PC-3 (cell line): ENCODE results near the gene C12orf60. TPM values are rescaled to one million over a fixed set of nuclear protein-coding genes. Genes with fewer than 3 reads are reported as not detected.

Source experiments
- ATAC-seq: fragments of 200-7000 bp; cut with Tn5 transposase; 2 replicates; pipeline ENCODE4 v1.9.1; 2020; ENCODE audit warnings: mild to moderate bottlenecking, moderate library complexity
- BruUV-seq: library from RNA; stranded (reverse); fragments of 400-500 nt; replicated peaks from 2 replicates; lab custom pipeline; 2021; lab: Mats Ljungman, UMichigan
- CTCF ChIA-PET: fragments of 300-600 bp; sonication (Branson Sonifier 250); formaldehyde crosslinking; loops from one replicate; lab custom pipeline; 2022; ENCODE audit warnings: antibody characterized with exemption; lab: Charles Lee
- POLR2A ChIA-PET: fragments of 300-600 bp; sonication (Branson Sonifier 250); formaldehyde crosslinking; loops from one replicate; lab custom pipeline; 2022; ENCODE audit warnings: antibody characterized with exemption; ENCODE audit not compliant: unreplicated experiment; lab: Charles Lee
- DNase-seq: peaks from one replicate; pipeline ENCODE4 v3.0.0-alpha.2; 2015
- H2AFZ ChIP-seq: fragments of 300-600 bp; sonication (generic); 2 replicates; pipeline ENCODE4 v1.6.0; 2016; ENCODE audit warnings: antibody characterized with exemption, low read length
- H3F3A ChIP-seq: fragments of 300-600 bp; sonication (generic); one replicate; pipeline ENCODE4 v1.6.0; 2017; ENCODE audit warnings: antibody characterized with exemption, low read length, control low read depth, mild to moderate bottlenecking; ENCODE audit not compliant: unreplicated experiment
- H3K27ac ChIP-seq: fragments of 300-600 bp; sonication (generic); 2 replicates; pipeline ENCODE4 v1.5.1; 2016; ENCODE audit warnings: mild to moderate bottlenecking, low read length
- H3K27me3 ChIP-seq: fragments of 300-600 bp; sonication (generic); 2 replicates; pipeline ENCODE4 v1.6.1; 2016; ENCODE audit warnings: low read length, mixed read lengths
- H3K36me3 ChIP-seq: fragments of 300-600 bp; sonication (generic); 2 replicates; pipeline ENCODE4 v1.6.1; 2016; ENCODE audit warnings: low read depth, mixed run types, low read length, mixed read lengths
- H3K4me1 ChIP-seq: fragments of 300-600 bp; sonication (generic); 2 replicates; pipeline ENCODE4 v1.5.1; 2016; ENCODE audit warnings: low read length; ENCODE audit not compliant: insufficient read depth
- H3K4me2 ChIP-seq: fragments of 300-600 bp; sonication (generic); 2 replicates; pipeline ENCODE4 v1.6.0; 2016; ENCODE audit warnings: low read length
- H3K4me3 ChIP-seq: fragments of 300-600 bp; sonication (generic); 2 replicates; pipeline ENCODE4 v1.5.1; 2016; ENCODE audit warnings: mild to moderate bottlenecking, low read length, mixed read lengths
- H3K79me2 ChIP-seq: fragments of 300-600 bp; sonication (generic); 2 replicates; pipeline ENCODE4 v1.6.1; 2017; ENCODE audit warnings: low read length, mixed read lengths
- H3K9ac ChIP-seq: fragments of 300-600 bp; sonication (generic); 2 replicates; pipeline ENCODE4 v1.6.0; 2016; ENCODE audit warnings: mild to moderate bottlenecking, low read length
- H3K9me2 ChIP-seq: fragments of 300-600 bp; sonication (generic); replicated peaks from 2 replicates; pipeline ENCODE4 v1.6.1; 2016; ENCODE audit warnings: mixed run types, low read length, mixed read lengths
- H3K9me3 ChIP-seq: fragments of 300-600 bp; sonication (generic); 2 replicates; pipeline ENCODE4 v1.6.1; 2016; ENCODE audit warnings: low read length, mixed read lengths
- H4K20me1 ChIP-seq: fragments of 300-600 bp; sonication (generic); 2 replicates; pipeline ENCODE4 v1.6.1; 2016; ENCODE audit warnings: low read length, mixed read lengths
- EZH2 ChIP-seq: fragments of 300-600 bp; sonication (generic); IDR thresholded peaks from one replicate; pipeline ENCODE4 v1.6.1; 2017; ENCODE audit warnings: antibody characterized with exemption, mild to moderate bottlenecking, low read length; ENCODE audit not compliant: unreplicated experiment
- EZH2phosphoT487 ChIP-seq: fragments of 300-600 bp; sonication (generic); IDR thresholded peaks from 2 replicates; pipeline ENCODE4 v1.6.1; 2018; ENCODE audit warnings: mild to moderate bottlenecking, antibody characterized with exemption, low read length, borderline replicate concordance
- intact Hi-C: fragments of 100-400 bp; cut with micrococcal nuclease; formaldehyde crosslinking; loops from 2 replicates; pipeline ENCODE4 v1.9.0; 2023
- total RNA-seq: library from RNA; depleted of rRNA; stranded (reverse); fragments of >200 nt; gene quantifications from 2 replicates; pipeline ENCODE4 v1.2.3, GENCODE V29; 2014; rRNA removed
- TF ChIP-seq, protein P1 (sequence below): fragments of 300-600 bp; sonication (generic); conservative IDR thresholded peaks from 2 replicates; pipeline ENCODE4 v1.5.1; 2017; ENCODE audit warnings: antibody characterized with exemption, low read depth, mild to moderate bottlenecking, low read length

Gene C12orf60
- total RNA-seq, 1 experiment from 2014 or later = 0.47 TPM

DNA sequence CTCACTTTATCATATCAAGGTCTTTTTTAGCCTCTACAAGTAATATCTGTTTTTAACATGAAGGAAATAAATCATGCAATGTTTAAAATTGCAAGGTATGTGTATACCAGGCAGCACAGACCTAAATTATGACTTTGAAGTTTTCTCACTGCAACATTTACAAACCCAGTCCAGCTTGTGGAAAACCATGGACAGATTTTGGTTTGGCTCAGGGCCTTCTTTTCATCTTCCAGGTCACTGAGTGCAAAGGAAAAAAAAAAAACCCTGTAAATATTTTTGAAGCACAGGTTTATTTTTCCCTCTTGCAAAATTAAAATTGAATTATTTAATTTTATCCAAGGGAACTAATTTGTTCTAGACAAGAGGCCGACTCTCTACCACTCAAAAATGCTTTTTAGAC lies 68.4 kb downstream of the C12orf60 start:
- no peak for DNase-seq
- Histone ChIP-seq H3K27ac (no peak overlapping the region), H3K36me3 (no peaks in the 10 kb centered on the region), H3K9me3 (no peaks in the 10 kb centered on the region), H3K4me2 (no peak overlapping the region), H3K9me2 (no peaks in the 10 kb centered on the region), H3K9ac (no peak overlapping the region), H4K20me1 (no peaks in the 10 kb centered on the region), H3K27me3 (no peaks in the 10 kb centered on the region), H3F3A (no peaks in the 10 kb centered on the region), H3K4me1 (peaks cover 11% of the 10 kb centered on the region; the same call in 1 of the 2 replicates), H3K4me3 (no peak overlapping the region), H2AFZ (no peak overlapping the region), H3K79me2 (no peaks in the 10 kb centered on the region)
- CTCF ChIA-PET = no interaction called here
- TF ChIP-seq EZH2 (no peak), EZH2phosphoT487 (no peak)
- TF ChIP-seq, protein P1, sequence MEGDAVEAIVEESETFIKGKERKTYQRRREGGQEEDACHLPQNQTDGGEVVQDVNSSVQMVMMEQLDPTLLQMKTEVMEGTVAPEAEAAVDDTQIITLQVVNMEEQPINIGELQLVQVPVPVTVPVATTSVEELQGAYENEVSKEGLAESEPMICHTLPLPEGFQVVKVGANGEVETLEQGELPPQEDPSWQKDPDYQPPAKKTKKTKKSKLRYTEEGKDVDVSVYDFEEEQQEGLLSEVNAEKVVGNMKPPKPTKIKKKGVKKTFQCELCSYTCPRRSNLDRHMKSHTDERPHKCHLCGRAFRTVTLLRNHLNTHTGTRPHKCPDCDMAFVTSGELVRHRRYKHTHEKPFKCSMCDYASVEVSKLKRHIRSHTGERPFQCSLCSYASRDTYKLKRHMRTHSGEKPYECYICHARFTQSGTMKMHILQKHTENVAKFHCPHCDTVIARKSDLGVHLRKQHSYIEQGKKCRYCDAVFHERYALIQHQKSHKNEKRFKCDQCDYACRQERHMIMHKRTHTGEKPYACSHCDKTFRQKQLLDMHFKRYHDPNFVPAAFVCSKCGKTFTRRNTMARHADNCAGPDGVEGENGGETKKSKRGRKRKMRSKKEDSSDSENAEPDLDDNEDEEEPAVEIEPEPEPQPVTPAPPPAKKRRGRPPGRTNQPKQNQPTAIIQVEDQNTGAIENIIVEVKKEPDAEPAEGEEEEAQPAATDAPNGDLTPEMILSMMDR = no peak
- intact Hi-C loops = no loop called here
- no TSS peak for BruUV-seq
- POLR2A ChIA-PET = no interaction called here
- ATAC-seq = no peak

DNA sequence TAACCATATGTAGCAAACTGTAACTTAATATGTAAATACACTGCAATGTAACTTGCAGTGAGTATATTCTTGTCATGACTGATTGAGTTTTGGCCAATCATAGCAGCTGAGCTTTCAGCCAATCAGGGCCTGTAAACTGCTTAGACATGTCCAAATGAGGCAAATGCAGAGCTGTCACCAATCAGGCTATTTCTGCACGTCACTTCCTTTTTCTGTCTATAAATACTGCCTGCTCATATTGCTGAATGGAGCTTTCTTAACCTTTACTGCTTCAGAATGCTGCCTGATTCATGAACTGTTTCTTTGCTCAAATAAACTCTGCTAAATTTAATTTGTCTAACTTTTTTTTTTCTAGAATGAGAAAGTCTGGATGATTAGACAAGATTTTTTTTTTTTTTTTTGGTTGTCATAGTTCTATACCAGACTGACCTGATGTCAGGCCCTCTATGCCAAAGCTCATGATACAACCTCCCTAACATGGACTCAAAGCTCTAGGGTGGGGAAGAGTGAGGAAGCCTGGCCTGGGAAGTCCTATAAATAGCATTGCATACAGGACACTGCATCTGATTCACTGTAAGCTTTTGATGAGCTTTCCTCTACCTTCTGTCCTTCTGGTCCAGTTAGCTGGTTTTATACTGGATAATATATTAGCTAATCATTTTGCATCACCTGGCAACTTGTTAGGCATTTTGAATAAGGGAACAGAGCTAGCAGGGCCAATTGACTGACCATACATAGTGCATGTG lies 70.1 kb downstream of the C12orf60 start:
- Histone ChIP-seq H3K4me3 (no peak overlapping the region), H3K36me3 (no peaks in the 10 kb centered on the region), H2AFZ (no peak overlapping the region), H4K20me1 (no peaks in the 10 kb centered on the region), H3K27ac (no peak overlapping the region), H3K4me1 (peaks cover 9% of the 10 kb centered on the region; the same call in 1 of the 2 replicates), H3K27me3 (no peaks in the 10 kb centered on the region), H3K4me2 (no peak overlapping the region), H3K79me2 (no peaks in the 10 kb centered on the region), H3K9ac (no peak overlapping the region), H3K9me3 (no peaks in the 10 kb centered on the region), H3K9me2 (no peaks in the 10 kb centered on the region), H3F3A (no peaks in the 10 kb centered on the region)
- DNase-seq (no peak), ATAC-seq (no peak)
- POLR2A ChIA-PET = interaction anchor here (0.5 kb wide), 1 partner anchor 22 kb away, joined by 4 read pairs; no protein-coding TSS in a partner anchor
- intact Hi-C loops = no loop called here
- BruUV-seq = no TSS peak
- no peak for TF ChIP-seq EZH2phosphoT487
- TF ChIP-seq, protein P1 = no peak
- no peak for TF ChIP-seq EZH2
- CTCF ChIA-PET = no interaction called here

Other genes with a start within 250 kb of the C12orf60 start
- gene PLBD1, start 235.8 kb upstream of the C12orf60 start, total RNA-seq = 0.87 and 1.5 TPM in 2 replicates
- gene GUCY2C, start 107.1 kb upstream of the C12orf60 start, total RNA-seq = not detected in 2 replicates
- gene WBP11, start 192 bp upstream of the C12orf60 start, total RNA-seq = 20.0 and 21.4 TPM in 2 replicates
- gene SMCO3, start 10.5 kb downstream of the C12orf60 start, total RNA-seq = not detected in 2 replicates
- gene ART4, start 39.9 kb downstream of the C12orf60 start, total RNA-seq = not detected in 2 replicates
- 0.22 and 2.1 TPM in 2 replicates for gene MGP, start 82.2 kb downstream of the C12orf60 start, total RNA-seq
- gene ERP27, start 134.9 kb downstream of the C12orf60 start, total RNA-seq = not detected in 2 replicates
- 10.4 and 12.4 TPM in 2 replicates for gene ARHGDIB, start 157.9 kb downstream of the C12orf60 start, total RNA-seq
- not detected in 2 replicates for gene PDE6H, start 169.4 kb downstream of the C12orf60 start, total RNA-seq